Measurements from ENCODE around the gene TKTL1. TPM values are rescaled to one million over a fixed set of nuclear protein-coding genes. Genes with fewer than 3 reads are reported as not detected.

The TKTL1 gene
- total and polyA plus RNA-seq, 2 of the 4 experiments (the other 2 are of a cell fraction): not detected

- Histone ChIP-seq H3K9ac (ENCODE audit: low read depth, low read length) (no peak overlapping the region), H3K4ac (ENCODE audit: low read depth, low read length) (no peak overlapping the region), H3K4me3 (ENCODE audit: insufficient read depth, low read depth, low read length) (no peak overlapping the region), H3K9me1 (ENCODE audit: insufficient read depth, low read length) (no peaks in the 10 kb centered on the region), H3K27me3 (ENCODE audit: control insufficient read depth, insufficient read depth, low read length) (no peaks in the 10 kb centered on the region), H3K18ac (ENCODE audit: low read depth, low read length) (no peak overlapping the region), H2BK15ac (ENCODE audit: low read depth, low read length) (no peak overlapping the region), H3K23ac (ENCODE audit: low read depth, low read length) (no peak overlapping the region), H4K20me1 (ENCODE audit: insufficient read depth, low read length) (peaks cover 100% of the 10 kb centered on the region), H3K4me2 (ENCODE audit: low read depth, low read length) (no peak overlapping the region), H2AK9ac (replicated peaks; ENCODE audit: low read depth, low read length, poor library complexity) (no peak overlapping the region), H2AFZ (replicated peaks; ENCODE audit: low read length, poor library complexity) (peak overlapping the region; percentile 5), H3K56ac (ENCODE audit: extremely low read depth, insufficient read depth, low read length) (no peak overlapping the region), H3K4me1 (ENCODE audit: control insufficient read depth, insufficient read depth, low read length) (no peaks in the 10 kb centered on the region), H4K8ac (ENCODE audit: low read depth in 2 of 2, low read length in 2 of 2) (no peak overlapping the region), H3K14ac (replicated peaks; ENCODE audit: low read depth, low read length) (no peak overlapping the region), H4K91ac (ENCODE audit: insufficient read depth, low read depth, low read length) (no peak overlapping the region), H3K79me1 (ENCODE audit: low read depth in 1 of 2, low read length in 2 of 2) (peaks cover 10 to 42% of the 10 kb centered on the region in 2 experiments; a peak in 2 of 4 replicates), H2BK20ac (ENCODE audit: low read depth, low read length) (no peak overlapping the region), H2BK5ac (ENCODE audit: low read depth, low read length, poor library complexity, severe bottlenecking) (no peak overlapping the region), H2AK5ac (ENCODE audit: low read depth, low read length) (no peak overlapping the region), H3K36me3 (ENCODE audit: control insufficient read depth, insufficient read depth, low read length) (peaks cover 98% of the 10 kb centered on the region), H4K5ac (ENCODE audit: low read depth, low read length) (no peak overlapping the region), H2BK120ac (ENCODE audit: low read depth, low read length) (no peak overlapping the region), H3K9me3 (ENCODE audit: control insufficient read depth, insufficient read depth, low read length) (no peaks in the 10 kb centered on the region), H3K27ac (ENCODE audit: insufficient read depth, low read length) (no peak overlapping the region)
- DNase-seq (no peak), ATAC-seq (ENCODE audit: low read depth) (no peak)
- WGBS, 2 experiments (ENCODE audit: extremely low coverage in 2 of 2, insufficient read length in 1 of 2): 80% methylated on average over 2 of the region's 12 CpGs; no CpG with 5 or more reads in 1 of the 2 experiments
- ChIA-PET POLR2A (ENCODE audit: unreplicated experiment) (no interaction called here), CTCF (no interaction called here)
- in situ Hi-C loops (cut with MboI; ENCODE audit: low sequenced_read_pairs): no loop called here
- dilution Hi-C loops (cut with HindIII; ENCODE audit: low sequenced_read_pairs, unreplicated experiment): no loop called here
- no TSS peak for BruUV-seq (replicated peaks)
- intact Hi-C loops (cut with micrococcal nuclease): no loop called here
- no peak for TF ChIP-seq RAD21 (IDR thresholded peaks at IDR 0.05; ENCODE audit: low read length)
- TF ChIP-seq SMC3 (IDR thresholded peaks at IDR 0.05; ENCODE audit: low read depth, low read length): no peak
- TF ChIP-seq NFE2L2 (IDR thresholded peaks at IDR 0.05; ENCODE audit: low read depth, low read length): no peak
Measured at GRCh38 chrX:154355776-154356140, 60.2 kb downstream of the TKTL1 start.
